GM21390 (cell line): ENCODE results near the gene SH2D3C.

Source experiments
- ATAC-seq: cut with Tn5 transposase; IDR thresholded peaks from one replicate; pipeline ENCODE4 v1.9.1; 2021; ENCODE audit not compliant: unreplicated experiment

SH2D3C gene

GRCh38 chr9:127778280-127779135 is at the start of gene SH2D3C:
Gene SH2D3C (minus strand): TSS chr9:127778666. CDS start chr9:127778627, 39 bp downstream.
- ATAC-seq: peak; percentile 43

- ATAC-seq: no peak
Measured at GRCh38 chr9:127826253-127826913, 47.9 kb upstream of the SH2D3C start.

GRCh38 chr9:127825319-127826051 is 47.0 kb upstream of the SH2D3C start:
- no peak for ATAC-seq

- no peak for ATAC-seq
Measured at GRCh38 chr9:127822108-127822507, 43.6 kb upstream of the SH2D3C start.

GRCh38 chr9:127818574-127818973 is 40.1 kb upstream of the SH2D3C start:
- ATAC-seq: no peak

GRCh38 chr9:127817881-127818434 is 39.5 kb upstream of the SH2D3C start:
- ATAC-seq: no peak

GRCh38 chr9:127816728-127817127 is 38.3 kb upstream of the SH2D3C start:
- no peak for ATAC-seq

GRCh38 chr9:127816362-127816725 is 37.9 kb upstream of the SH2D3C start:
- no peak for ATAC-seq

- no peak for ATAC-seq
Measured at GRCh38 chr9:127815512-127816361, 37.3 kb upstream of the SH2D3C start.

- no peak for ATAC-seq
Measured at GRCh38 chr9:127814619-127815511, 36.4 kb upstream of the SH2D3C start.

GRCh38 chr9:127813686-127814226 is 35.3 kb upstream of the SH2D3C start:
- ATAC-seq: no peak

- ATAC-seq: no peak
Measured at GRCh38 chr9:127812936-127813675, 34.6 kb upstream of the SH2D3C start.

GRCh38 chr9:127812011-127812410 is 33.5 kb upstream of the SH2D3C start:
- no peak for ATAC-seq

- no peak for ATAC-seq
Measured at GRCh38 chr9:127810378-127811187, 32.1 kb upstream of the SH2D3C start.

GRCh38 chr9:127809540-127810377 is 31.3 kb upstream of the SH2D3C start:
- ATAC-seq: no peak

GRCh38 chr9:127809002-127809539 is 30.6 kb upstream of the SH2D3C start:
- ATAC-seq: no peak
